ENCODE measurements around the gene ELL. TPM values are rescaled to one million over a fixed set of nuclear protein-coding genes. Genes with fewer than 3 reads are reported as not detected.
A peak's percentile ranks its signal among the peaks of the same experiment; 100 is the strongest.
"Not testable (repeated sequence)": the region's sequence is repeated elsewhere in the genome, so short reads cannot be mapped to it uniquely, and the experiment has no call there.

Gene ELL
- total RNA-seq, 1 donor from 2014 or later, result 8.4 TPM

DNA sequence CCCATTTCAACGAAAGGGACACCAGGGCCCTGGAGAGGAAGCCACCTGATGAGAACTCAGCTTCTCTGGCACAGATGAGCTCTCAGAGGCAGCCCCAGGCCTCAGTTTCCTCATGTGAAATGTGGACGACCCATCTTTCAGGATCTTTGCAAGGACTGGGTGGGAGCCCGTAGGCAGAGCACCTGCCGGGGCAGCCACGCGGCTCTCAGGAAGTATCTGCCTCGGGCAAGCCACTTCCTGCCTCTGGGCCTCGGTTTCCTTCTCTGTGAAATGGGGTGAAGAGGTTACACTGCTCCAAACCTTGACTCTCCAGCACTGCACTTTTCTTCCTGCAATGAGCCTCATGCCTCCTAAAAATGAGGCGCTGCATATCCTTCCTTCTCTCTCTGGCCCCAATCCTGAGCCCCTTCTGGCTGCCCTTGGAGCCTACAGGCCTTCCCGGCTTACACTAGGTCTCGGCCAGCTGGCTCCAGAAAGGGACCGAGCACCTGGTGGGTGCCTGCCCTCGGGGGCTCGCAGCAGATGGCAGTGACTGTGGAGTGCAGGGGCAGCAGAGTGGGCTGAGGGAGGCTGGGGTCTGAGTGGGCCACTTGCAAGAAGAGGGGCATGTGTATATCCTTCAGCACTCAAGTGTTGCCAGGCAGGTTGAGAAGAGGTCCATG, 99.2 kb downstream of the ELL start:
- intact Hi-C loops (cut with DNase I), result no loop called here
- DNase-seq (ENCODE audit: missing footprints) (no peak), ATAC-seq (no peak)

GRCh38 chr19:18421371-18421959, 100.4 kb downstream of the ELL start:
- DNase-seq (ENCODE audit: missing footprints) (no peak), ATAC-seq (no peak)
- intact Hi-C loops (cut with DNase I), result no loop called here

- DNase-seq (ENCODE audit: missing footprints) (no peak), ATAC-seq (no peak)
- intact Hi-C loops (cut with DNase I), result no loop called here
Observed at GRCh38 chr19:18420930-18421329, 100.9 kb downstream of the ELL start.

DNA sequence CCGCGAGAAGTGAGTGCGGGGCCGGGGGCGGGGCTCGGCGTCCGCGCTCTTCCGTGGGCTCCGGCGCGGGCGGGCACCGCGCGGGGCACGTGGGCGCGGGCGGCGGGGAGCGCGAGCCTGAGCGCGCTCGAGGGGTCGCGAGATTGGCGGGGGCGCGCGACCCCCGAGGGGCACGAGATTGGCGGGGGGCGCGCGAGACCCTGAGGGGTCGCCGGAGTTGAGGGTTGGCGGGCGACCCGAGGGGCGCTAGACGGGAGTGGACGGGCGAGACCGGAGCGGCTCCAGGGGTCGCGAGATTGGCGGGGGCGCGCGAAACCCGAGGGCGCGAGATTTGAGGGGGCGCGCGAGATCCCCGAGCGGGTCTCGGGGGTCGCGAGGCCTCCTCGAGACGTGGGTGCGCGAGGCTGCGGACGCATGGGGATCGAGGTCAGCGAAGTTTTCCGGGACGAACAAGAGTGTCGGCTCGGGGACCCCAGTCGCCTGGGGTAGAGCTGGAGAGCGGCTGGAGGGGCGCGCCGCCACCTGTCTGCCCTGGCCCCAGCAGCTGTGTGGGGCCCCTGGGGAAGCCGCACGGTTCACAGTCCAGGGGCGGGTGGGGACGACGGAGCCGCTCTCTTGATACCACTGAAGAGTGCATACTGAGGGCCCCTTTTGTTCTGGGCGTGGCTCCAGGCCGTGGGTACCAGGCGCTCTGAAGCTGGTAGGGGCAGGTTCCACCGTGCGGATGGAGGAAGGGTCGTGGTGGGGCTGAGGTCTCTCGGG, 102.0 kb downstream of the ELL start:
- intact Hi-C loops (cut with DNase I), result loop anchor here (5.0 kb wide), 1 partner anchor 138 kb away; the partner anchor contains the start of gene JUND
- ATAC-seq (no peak), DNase-seq (ENCODE audit: missing footprints) (no peak)

GRCh38 chr19:18419195-18419698, 102.6 kb downstream of the ELL start, which contains the start of gene SSBP4:
Gene SSBP4 (plus strand): TSS chr19:18419398. CDS start chr19:18419649, 251 bp downstream.
- intact Hi-C loops (cut with DNase I), result loop anchor here (5.0 kb wide), 1 partner anchor 137 kb away; the partner anchor contains the start of gene JUND
- peak; percentile 15 for ATAC-seq
- DNase-seq (ENCODE audit: missing footprints), result peak; percentile 88

GRCh38 chr19:18418483-18419194, 103.2 kb downstream of the ELL start:
- peak; percentile 0 for ATAC-seq
- no peak for DNase-seq (ENCODE audit: missing footprints)
- intact Hi-C loops (cut with DNase I), result loop anchor here (5.0 kb wide), 1 partner anchor 136 kb away; the partner anchor contains the start of gene JUND

DNA sequence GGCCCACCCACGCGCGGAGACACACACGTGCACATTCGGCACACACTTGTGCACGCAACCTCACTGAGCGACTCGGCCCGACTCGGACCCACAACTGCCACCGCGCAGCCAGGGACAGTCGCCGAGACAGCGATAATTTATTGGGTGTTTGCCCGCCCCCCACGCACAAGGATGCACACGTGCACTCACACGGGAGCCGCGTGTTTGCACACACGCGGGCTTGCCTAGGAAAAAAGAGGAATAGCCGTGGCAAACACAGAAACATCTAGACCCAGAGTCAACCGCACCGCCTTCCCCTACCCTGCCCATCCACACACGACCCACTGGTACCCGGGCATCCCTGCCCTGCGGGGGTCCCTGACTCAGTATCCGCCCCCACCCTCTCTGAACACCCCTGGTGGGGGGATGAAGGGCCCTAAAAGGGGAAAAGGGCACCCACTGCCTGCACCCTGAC, 103.8 kb downstream of the ELL start:
- intact Hi-C loops (cut with DNase I), result loop anchor here (5.0 kb wide), 1 partner anchor 136 kb away; the partner anchor contains the start of gene JUND
- ATAC-seq (no peak), DNase-seq (ENCODE audit: missing footprints) (peak; percentile 84)

- ATAC-seq (peak; percentile 64), DNase-seq (ENCODE audit: missing footprints) (peak; percentile 92)
- intact Hi-C loops (cut with DNase I), result loop anchor here (5.0 kb wide), 1 partner anchor 135 kb away; the partner anchor contains the start of gene JUND
Observed at GRCh38 chr19:18417250-18418028, 104.4 kb downstream of the ELL start.

DNA sequence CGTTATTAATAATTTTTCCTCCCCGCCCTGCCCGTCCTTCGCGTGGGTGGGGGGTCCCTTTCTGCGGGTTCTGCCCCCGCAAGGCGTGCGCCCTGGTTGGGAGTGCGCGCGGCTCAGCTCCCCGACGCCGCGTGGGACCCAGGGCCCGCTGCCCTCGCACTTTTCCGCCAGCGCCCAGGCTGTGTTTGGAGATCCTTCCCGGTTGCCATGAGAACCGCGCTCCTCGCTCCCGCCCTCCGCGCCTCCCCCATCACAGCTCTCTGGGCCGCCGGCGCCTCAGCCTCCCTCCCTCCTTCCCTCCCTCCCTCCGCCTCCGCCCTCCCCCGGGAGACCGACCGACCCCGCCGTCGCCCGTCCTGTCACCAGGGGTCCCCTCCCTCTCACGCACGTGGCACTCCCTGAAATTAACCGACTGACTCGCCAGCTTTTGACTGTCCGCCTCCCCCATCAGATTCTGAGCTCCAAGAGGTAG, 105.1 kb downstream of the ELL start:
- intact Hi-C loops (cut with DNase I), result loop anchor here (5.0 kb wide), 1 partner anchor 135 kb away; the partner anchor contains the start of gene JUND
- peak; percentile 66 for ATAC-seq
- peak; percentile 96 for DNase-seq (ENCODE audit: missing footprints)

GRCh38 chr19:18415178-18415867, 106.5 kb downstream of the ELL start:
- peak; percentile 87 for DNase-seq (ENCODE audit: missing footprints)
- intact Hi-C loops (cut with DNase I), result loop anchor here (5.0 kb wide), 1 partner anchor 133 kb away; the partner anchor contains the start of gene JUND
- peak; percentile 43 for ATAC-seq

DNA sequence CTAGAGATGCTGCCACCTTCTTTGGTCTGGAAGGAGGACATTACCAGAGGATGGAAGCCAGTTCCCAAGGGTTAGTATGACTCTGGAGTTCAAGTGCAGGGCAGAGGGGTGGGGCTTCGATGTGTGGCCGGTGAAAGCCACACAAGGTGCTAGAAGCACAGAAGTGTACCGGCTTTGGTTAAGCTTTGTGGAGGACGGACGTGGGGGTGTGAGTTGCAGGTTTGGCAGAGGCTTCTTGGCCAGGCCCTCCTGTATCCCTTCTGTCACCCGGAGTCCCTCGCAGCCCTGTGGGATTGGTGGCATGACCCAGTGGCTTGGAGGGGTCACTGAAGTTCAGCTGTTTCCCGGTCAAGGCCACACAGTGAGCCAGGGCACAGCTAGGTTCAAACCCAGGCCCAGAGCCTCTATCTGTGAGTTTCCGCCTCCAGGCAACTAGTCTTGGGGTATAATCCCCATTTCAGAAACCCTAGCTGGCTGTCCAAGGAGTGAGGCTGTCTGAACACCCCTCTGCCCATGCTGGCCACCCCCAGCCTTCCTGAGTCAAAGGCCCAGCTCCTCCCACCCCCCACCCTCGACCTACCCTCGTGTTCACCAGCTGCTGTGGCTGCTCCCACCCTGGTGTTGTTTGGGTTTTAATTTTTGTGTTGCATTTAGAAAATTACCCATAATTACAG, 107.2 kb downstream of the ELL start:
- intact Hi-C loops (cut with DNase I), result loop anchor here (5.0 kb wide), 2 partner anchors 132 to 212 kb away; partner anchors contain the start of genes JUND and RAB3A
- DNase-seq (ENCODE audit: missing footprints) (no peak), ATAC-seq (no peak)

- DNase-seq (ENCODE audit: missing footprints) (no peak), ATAC-seq (no peak)
- intact Hi-C loops (cut with DNase I), result loop anchor here (5.0 kb wide), 1 partner anchor 210 kb away; the partner anchor contains the start of gene RAB3A
Observed at GRCh38 chr19:18412610-18413239, 109.1 kb downstream of the ELL start.

GRCh38 chr19:18408053-18408476, 113.8 kb downstream of the ELL start:
- intact Hi-C loops (cut with DNase I), result no loop called here
- DNase-seq (ENCODE audit: missing footprints) (peak; percentile 72), ATAC-seq (no peak)

- DNase-seq (ENCODE audit: missing footprints) (no peak), ATAC-seq (no peak)
- intact Hi-C loops (cut with DNase I), result no loop called here
Observed at GRCh38 chr19:18406749-18407148, 115.1 kb downstream of the ELL start.

DNA sequence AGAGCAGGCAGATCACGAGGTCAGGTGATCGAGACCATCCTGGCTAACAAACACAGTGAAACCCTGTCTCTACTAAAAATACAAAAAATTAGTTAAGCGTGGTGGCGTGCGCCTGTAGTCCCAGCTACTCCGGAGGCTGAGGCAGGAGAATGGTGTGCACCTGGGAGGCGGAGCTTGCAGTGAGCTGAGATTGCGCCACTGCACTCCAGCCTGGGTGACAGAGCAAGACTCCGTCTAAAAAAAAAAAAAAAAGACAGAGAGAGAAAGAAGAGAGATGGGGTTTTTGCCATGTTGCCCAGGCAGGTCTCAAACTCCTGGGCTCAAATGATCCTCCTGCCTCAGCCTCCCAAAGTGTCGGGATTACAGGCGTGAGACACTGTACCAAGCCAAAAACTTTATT, 116.1 kb downstream of the ELL start:
- intact Hi-C loops (cut with DNase I); ATAC-seq; DNase-seq (ENCODE audit: missing footprints): not testable (repeated sequence)

All from Right ventricle myocardium inferior (tissue), 1 donor.